Stimulated activated CD8-positive, alpha-beta memory T cell treated with anti-CD3 and anti-CD28 coated beads, Interleukin-4, amount 100 ng/mL, for 1 hour (primary cell): ENCODE measurements around the gene NBPF20.
"Not testable (repeated sequence)": the region's sequence is repeated elsewhere in the genome, so short reads cannot be mapped to it uniquely, and the experiment has no call there.

Experiments used
- DNase-seq, 2 donors: peaks; one replicate each; pipeline ENCODE4 v3.0.0-alpha.2; 2020; ENCODE audit warnings: low read depth in 2 of 2, low spot score in 1 of 2

The NBPF20 gene

GRCh38 chr1:145430830-145431229, 5.4 kb upstream of the NBPF20 start:
- not testable (repeated sequence) for DNase-seq

DNA sequence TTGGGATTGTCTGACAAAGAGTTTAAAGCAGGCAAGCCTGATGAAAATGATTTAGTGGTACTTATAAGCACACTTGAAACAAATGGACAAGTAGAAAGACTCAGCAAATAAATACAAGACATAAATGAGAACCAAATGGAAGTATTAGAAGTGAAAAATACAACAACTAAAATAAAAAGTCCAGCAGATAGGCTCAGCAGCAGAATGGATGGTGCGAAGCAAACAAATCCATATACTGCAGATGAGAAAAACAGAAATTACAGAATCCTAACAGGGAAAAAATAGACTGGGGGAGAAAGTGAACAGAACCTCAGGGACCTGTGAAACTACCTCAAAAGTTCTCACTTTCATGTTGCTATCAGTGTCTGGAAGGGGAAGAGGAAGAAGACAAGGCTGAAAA, 3.9 kb upstream of the NBPF20 start:
- DNase-seq: not testable (repeated sequence)

- DNase-seq: not testable (repeated sequence)
Observed at GRCh38 chr1:145424612-145425435, 579 bp downstream of the NBPF20 start.

DNA sequence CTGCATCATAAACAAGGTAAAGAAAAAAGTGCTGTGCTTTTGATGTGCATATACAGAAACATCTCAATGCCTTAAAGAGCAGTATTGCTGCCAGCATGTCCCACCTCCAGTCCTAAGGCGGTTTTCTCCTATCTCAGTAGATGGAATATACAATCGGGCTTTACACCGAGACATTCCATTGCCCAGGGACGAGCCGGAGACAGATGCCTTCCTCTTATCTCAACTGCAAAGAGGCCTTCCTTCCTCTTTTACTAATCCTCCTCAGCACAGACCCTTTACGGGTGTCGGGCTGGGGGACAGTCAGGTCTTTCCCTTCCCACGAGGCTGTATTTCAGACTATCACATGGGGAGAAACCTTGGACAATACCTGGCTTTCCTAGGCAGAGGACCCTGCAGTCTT, 10.3 kb downstream of the NBPF20 start:
- DNase-seq: not testable (repeated sequence)

DNA sequence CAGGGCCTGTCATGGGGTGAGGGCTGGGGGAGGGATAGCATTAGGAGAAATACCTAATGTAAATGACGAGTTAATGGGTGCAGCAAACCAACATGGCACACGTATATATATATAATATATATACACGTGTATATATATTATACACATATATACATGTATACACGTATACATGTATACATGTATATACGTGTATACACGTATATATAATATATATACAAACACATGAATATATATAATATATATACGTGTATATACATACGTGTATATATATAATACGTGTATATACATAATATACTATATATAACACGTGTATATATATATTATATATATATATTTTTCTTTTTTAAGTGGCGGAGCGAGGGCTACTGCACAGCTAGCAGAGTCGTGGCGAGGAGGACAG, 18.1 kb downstream of the NBPF20 start:
- DNase-seq: not testable (repeated sequence)

GRCh38 chr1:145404949-145405348, 20.5 kb downstream of the NBPF20 start:
- not testable (repeated sequence) for DNase-seq

GRCh38 chr1:145400701-145401100, 24.7 kb downstream of the NBPF20 start:
- not testable (repeated sequence) for DNase-seq
